Measurements from ENCODE around the gene ATP2C2.

GRCh38 chr16:84426804-84427203 lies 58.5 kb downstream of the ATP2C2 start:
- no peak for TF ChIP-seq TAF1 (IDR thresholded peaks at IDR 0.05; ENCODE audit: borderline replicate concordance, low read depth, low read length)
- TF ChIP-seq RAD21 (IDR thresholded peaks at IDR 0.05; ENCODE audit: low read length): no peak
- no peak for TF ChIP-seq MXI1 (IDR thresholded peaks at IDR 0.05; ENCODE audit: low read depth, low read length)
- no peak for TF ChIP-seq SIN3A (IDR thresholded peaks at IDR 0.05; ENCODE audit: borderline replicate concordance, low read depth, low read length)
- no peak for TF ChIP-seq MAX (IDR thresholded peaks at IDR 0.05; ENCODE audit: low read depth)
- no peak for TF ChIP-seq GATA2 (CRISPR knock-in tag; IDR thresholded peaks at IDR 0.05)
- no peak for TF ChIP-seq CTCF (IDR thresholded peaks at IDR 0.05)
- no peak for TF ChIP-seq TEAD4 (IDR thresholded peaks at IDR 0.05; ENCODE audit: borderline replicate concordance, insufficient read depth)

Data from SK-N-SH (cell line).